Mucosa of stomach (tissue), 1 donor: ENCODE measurements around the gene TMEM176B.

ENCODE experiments used
- H3K27me3 ChIP-seq: one replicate; pipeline ENCODE4 v1.7.0; 2013; ENCODE audit warnings: mild to moderate bottlenecking, low read length; ENCODE audit not compliant: control insufficient read depth, insufficient read depth
- H3K36me3 ChIP-seq: one replicate; pipeline ENCODE4 v1.7.0; 2013; ENCODE audit warnings: low read length; ENCODE audit not compliant: control insufficient read depth, insufficient read depth
- H3K4me1 ChIP-seq: one replicate; pipeline ENCODE4 v1.7.0; 2013; ENCODE audit warnings: mild to moderate bottlenecking, low read length; ENCODE audit not compliant: control insufficient read depth, insufficient read depth
- H3K4me3 ChIP-seq: one replicate; pipeline ENCODE4 v1.7.0; 2013; ENCODE audit warnings: low read length
- H3K9ac ChIP-seq: one replicate; pipeline ENCODE4 v1.7.0; 2013; ENCODE audit warnings: mild to moderate bottlenecking, low read length, moderate library complexity
- H3K9me3 ChIP-seq: one replicate; pipeline ENCODE4 v1.7.0; 2013; ENCODE audit warnings: mild to moderate bottlenecking, low read length, moderate library complexity; ENCODE audit not compliant: control insufficient read depth
- donor health status: Pancreatic carcinoma.

TMEM176B gene

DNA sequence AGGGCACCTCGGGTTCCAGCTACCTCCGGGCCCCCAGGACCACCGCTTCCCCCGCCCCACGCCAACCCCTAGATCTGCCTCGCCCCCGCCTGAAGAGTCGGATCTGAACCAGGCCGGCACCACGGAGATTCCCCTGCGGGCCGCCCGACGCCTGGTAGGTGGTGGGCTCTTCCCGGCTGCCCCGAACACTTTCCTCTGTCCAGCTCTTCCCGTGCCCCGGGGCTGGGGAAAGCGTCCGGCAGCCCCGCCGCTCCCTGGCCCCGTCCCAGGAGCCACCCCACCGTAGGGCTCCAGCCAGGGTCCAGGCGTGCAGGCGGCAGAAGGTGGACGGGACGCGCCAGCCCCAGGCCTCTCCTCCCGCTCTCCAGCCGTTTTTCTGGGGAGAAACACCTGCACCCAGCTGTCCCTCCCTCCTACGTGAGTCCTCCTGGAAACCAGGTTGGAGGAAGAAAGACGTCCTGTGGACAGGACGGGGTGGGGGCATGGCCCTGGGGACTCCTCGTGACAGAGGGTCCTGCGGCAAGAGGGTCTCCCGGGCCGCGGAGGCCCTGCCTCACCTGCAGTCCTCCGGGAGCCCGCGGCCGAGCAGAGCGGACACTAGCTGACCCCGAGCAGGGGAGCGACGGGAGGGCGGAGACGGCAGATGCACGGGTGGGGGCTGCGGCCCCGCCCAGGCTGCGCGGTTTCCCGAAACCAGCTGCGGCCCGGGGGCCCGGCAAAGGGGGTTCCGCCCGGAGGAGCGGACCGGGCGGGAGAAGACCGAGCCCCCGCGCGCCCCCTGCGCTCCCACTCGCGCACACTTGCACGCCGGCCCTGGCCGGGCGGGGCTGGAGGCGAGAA, at the start of gene TMEM176B:
Gene TMEM176B, minus strand, starts transcription at position 624 of the 840 bp plus-strand sequence. CDS start 3,795 bp downstream, outside the sequence.
- Histone ChIP-seq H3K4me3 (peak within 1 kb of the TSS; percentile 54), H3K36me3 (no peaks in the 10 kb centered on the region), H3K9me3 (no peaks in the 10 kb centered on the region), H3K9ac (peak within 1 kb of the TSS; percentile 81), H3K4me1 (peaks cover 15% of the 10 kb centered on the region), H3K27me3 (peaks cover 10% of the 10 kb centered on the region)

DNA sequence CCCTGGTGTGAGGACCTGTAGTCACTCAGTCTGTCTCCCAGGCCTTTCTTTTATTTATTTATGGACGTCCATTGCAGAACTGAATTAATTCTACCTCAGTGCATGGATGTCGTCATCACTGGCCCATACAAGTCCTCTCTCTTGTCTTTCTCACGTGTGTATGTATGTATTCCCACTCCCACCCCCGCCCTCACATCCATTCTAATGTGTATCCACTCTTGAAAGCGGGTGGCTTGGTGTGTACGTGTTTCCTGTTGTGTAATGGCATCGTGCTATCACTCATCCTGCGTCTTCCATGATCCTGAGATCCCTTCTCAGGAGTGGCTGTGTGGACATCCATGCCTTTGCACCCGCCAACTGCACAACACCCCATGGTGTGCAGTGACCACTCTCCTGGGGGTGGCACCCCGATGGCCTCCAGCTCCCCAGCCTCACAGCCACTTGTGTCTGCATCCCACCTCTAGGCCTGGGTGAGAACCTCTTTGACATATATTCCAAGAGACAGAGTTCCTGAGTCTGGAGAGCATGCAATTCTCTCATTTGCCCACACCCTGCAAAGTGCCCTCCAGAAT, 49.1 kb upstream of the TMEM176B start:
- peaks cover 6% of the 10 kb centered on the region for H3K27me3 ChIP-seq

DNA sequence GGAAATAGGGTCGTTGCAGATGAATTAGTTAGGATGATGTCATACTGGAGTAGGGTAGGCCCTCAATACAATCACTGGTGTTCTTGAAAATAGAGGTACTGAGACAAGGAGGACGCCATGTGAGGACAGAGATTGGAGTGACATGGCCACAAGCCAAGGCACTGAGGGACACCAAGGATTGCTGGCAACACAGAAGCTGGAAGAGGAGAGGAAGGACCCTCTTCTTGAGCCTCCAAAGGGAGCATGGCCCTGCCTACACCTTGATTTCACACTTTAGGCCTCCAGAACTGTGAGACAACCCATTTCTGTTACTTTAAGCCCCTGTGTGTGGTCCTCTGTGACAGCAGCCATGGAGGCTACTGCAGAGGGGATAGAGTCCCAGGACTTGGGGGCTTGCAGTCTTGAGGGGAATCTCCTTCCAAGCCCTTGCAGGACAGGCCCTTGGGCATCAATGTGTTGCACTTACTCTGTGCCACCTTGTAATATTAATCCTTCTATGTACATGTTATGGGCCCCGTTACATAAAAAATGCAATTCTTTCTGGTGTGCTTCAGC, 48.5 kb upstream of the TMEM176B start:
- no peaks in the 10 kb centered on the region for H3K36me3 ChIP-seq
- H3K9ac ChIP-seq: no peak overlapping the region
- H3K9me3 ChIP-seq: no peaks in the 10 kb centered on the region
- peaks cover 6% of the 10 kb centered on the region for H3K27me3 ChIP-seq
- H3K4me3 ChIP-seq: no peak overlapping the region
- H3K4me1 ChIP-seq: peaks cover 14% of the 10 kb centered on the region

More for the DNA sequence above, 49.1 kb upstream of the TMEM176B start:
- H3K4me3 ChIP-seq: no peak overlapping the region
- H3K36me3 ChIP-seq: no peaks in the 10 kb centered on the region
- no peak overlapping the region for H3K9ac ChIP-seq
- peaks cover 14% of the 10 kb centered on the region for H3K4me1 ChIP-seq
- no peaks in the 10 kb centered on the region for H3K9me3 ChIP-seq

DNA sequence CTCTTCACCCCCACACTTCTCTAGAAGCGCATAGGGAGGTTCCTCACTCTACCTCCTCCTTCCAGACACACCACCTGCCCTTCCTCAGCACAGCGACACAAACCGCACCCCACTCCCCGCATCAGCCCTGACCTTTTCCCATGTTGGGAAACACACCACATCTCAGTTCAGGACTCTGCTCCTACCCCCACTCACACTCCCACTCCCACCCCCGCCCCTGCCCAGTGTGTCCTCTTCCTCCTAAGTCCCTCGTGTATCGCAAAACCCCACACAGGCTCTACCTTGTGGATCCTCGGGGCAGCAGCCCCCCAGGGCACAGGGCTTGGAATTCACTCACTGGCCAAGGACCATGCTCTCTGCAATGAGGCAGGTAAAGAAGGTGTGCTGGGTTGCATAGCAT, 47.9 kb upstream of the TMEM176B start:
- Histone ChIP-seq H3K9ac (no peak overlapping the region), H3K36me3 (no peaks in the 10 kb centered on the region), H3K9me3 (no peaks in the 10 kb centered on the region), H3K27me3 (peaks cover 6% of the 10 kb centered on the region), H3K4me3 (no peak overlapping the region), H3K4me1 (peaks cover 14% of the 10 kb centered on the region)

DNA sequence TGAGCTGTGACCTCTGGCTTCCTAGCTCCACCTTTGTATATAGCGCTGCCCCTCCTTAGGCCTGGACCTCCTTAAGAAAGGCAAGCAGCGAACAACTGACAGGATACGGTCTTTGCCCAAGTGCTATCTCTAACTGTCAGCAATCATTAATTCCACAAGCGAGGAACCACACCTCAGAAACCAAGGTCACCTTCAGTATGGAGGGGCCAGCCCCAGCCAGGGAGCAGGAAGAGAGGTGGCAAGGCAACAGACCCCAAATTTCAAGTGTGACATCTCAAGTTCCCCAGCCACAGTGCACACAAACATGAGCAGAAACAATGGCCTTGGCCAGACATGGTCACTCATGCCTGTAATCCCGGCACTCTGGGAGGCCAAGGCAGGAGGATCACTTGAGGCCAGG, 47.4 kb upstream of the TMEM176B start:
- H3K27me3 ChIP-seq: peaks cover 6% of the 10 kb centered on the region
- no peaks in the 10 kb centered on the region for H3K9me3 ChIP-seq
- H3K4me1 ChIP-seq: peaks cover 9% of the 10 kb centered on the region

DNA sequence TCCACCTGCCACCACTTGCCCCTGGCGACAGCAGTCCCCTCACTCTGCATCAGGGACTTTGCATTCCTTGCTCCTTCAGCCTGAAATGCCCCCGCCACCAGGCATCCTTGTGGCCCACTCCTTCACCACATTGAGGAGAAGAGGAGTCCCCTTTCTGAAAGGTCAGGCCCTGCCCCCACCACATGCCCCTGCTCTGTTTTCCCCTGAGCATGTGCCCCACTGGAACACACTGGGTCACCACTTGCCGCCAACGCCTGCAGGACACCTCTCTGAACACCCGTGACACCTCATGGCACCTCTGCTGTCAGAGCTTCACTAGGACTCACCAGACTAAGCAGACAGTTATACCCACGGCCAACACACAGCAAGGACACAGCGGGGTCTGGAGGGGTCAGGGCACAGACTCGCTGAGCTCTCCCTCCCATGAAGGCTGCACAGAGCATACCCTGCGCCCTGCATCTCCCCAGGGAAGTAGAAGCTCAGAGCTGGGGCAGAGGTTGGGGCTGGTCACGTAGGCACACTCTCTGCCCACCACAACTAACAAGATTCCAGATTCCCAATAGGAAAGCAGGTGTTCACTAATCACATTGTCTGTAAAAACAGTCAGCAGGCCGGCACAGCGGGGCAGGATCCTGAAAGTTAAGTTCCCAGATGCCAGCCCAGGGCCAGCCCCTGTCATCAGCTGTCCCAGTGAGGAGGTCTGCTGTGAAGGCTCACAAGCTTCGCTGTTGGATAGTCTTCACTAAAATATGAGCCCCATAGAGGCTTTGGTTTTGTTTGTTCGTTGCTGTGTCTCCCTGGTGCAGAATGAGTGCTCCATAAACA, 46.3 kb upstream of the TMEM176B start:
- no peaks in the 10 kb centered on the region for H3K36me3 ChIP-seq
- H3K27me3 ChIP-seq: peaks cover 6% of the 10 kb centered on the region
- peaks cover 1% of the 10 kb centered on the region for H3K4me1 ChIP-seq
- no peak overlapping the region for H3K4me3 ChIP-seq
- H3K9ac ChIP-seq: no peak overlapping the region
- no peaks in the 10 kb centered on the region for H3K9me3 ChIP-seq

More for the DNA sequence above, 47.4 kb upstream of the TMEM176B start:
- Histone ChIP-seq H3K9ac (no peak overlapping the region), H3K36me3 (no peaks in the 10 kb centered on the region), H3K4me3 (no peak overlapping the region)

DNA sequence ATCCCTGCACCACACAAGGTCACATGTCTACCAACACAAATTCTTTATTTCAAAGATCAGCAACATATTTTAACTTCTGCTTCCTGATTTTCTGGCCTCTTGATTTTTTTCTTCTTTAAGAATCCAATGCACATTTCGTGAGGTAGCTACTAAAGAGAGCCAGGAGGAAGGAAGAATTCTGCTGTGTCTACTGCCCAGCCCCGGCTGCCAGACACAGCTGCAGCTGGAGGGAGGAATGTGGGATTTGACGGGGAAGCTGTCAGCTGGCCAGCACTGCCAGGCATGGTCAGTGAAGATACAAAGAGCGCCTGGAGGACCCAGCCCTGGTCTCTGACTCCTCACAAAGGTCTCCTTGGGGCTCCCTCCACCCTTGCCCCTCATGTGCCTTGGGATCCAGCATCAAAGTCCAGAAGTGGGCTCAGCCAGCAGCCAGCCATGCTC, 45.3 kb upstream of the TMEM176B start:
- Histone ChIP-seq H3K4me3 (no peak overlapping the region), H3K9ac (no peak overlapping the region), H3K4me1 (no peaks in the 10 kb centered on the region), H3K9me3 (no peaks in the 10 kb centered on the region), H3K36me3 (no peaks in the 10 kb centered on the region), H3K27me3 (peaks cover 6% of the 10 kb centered on the region)

DNA sequence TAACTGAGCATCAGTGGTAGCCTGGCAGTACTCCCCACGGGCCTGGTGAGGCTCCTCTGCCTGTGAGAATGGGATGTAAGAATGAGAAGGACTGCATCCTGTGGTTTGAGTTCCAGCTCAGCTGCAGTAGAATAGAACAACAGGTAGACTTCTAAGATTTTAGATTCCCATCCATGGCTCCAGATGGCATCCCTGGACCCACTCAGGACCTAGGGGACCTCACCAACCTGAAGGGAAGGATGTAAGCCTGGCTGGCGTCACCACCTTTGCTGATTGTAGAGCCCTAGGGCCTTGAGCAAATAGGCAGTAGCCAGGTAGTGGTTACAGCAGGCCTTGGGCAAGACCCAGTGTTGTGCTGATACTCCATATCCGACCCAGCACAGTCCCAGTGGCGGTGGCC, 42.6 kb upstream of the TMEM176B start:
- Histone ChIP-seq H3K9ac (no peak overlapping the region), H3K9me3 (no peaks in the 10 kb centered on the region), H3K36me3 (no peaks in the 10 kb centered on the region), H3K4me3 (no peak overlapping the region), H3K27me3 (peaks cover 6% of the 10 kb centered on the region), H3K4me1 (no peaks in the 10 kb centered on the region)

DNA sequence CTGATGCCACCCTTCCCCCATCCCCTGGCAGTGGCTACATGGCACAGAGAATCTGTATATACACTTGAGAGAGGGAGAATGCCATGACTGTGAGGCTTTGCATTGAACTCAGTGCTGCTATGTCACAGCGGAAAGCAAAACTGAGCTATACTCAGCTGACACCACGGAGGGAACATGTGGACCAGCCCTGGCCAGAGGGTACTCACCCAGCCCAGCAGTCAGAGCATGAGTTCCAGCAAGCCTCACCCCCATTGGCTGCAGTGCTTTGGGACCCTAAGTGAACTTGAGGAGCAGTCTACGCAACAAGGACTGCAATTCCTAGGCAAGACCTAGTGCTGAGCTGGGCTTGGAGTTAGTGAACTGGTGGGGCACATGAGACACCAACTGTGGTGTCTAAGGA, 41.9 kb upstream of the TMEM176B start:
- no peak overlapping the region for H3K4me3 ChIP-seq
- H3K36me3 ChIP-seq: no peaks in the 10 kb centered on the region
- H3K27me3 ChIP-seq: peaks cover 3% of the 10 kb centered on the region
- H3K9ac ChIP-seq: no peak overlapping the region
- H3K9me3 ChIP-seq: no peaks in the 10 kb centered on the region
- no peaks in the 10 kb centered on the region for H3K4me1 ChIP-seq

DNA sequence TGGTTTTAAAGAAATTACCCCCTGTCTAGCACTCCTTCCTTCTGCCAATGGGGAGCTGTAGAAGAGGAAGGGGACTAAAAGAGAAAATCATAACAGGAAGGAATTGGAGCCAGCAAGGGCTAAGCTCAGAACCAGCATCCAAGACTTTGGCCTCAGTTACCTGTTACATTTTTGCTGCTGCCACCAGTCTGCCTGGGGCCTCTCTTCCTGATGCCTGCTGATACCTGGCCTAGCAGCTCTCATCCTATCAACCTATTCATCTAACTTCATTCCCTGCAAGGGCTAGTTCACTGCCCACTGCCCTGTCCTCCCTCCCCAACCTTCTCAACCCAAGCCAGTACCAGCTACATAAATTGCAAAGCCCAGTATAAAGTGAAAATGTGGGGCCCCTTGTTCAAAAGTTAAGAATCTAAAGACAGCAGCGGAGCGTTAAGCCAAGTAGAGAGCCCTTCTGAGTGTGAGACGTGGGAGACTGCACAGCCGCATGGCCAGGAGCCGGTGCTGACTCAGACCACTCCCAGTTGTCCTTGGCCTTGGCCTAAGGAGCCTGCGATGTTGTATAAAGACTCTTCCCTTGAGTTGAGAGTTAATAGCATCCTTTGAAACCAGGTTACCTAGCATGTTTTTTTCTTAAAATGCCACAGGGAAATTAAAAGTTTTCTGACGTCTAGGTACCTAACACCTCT, 38.9 kb upstream of the TMEM176B start:
- Histone ChIP-seq H3K9ac (no peak overlapping the region), H3K4me3 (no peak overlapping the region), H3K4me1 (no peaks in the 10 kb centered on the region), H3K36me3 (no peaks in the 10 kb centered on the region), H3K9me3 (no peaks in the 10 kb centered on the region), H3K27me3 (no peaks in the 10 kb centered on the region)

DNA sequence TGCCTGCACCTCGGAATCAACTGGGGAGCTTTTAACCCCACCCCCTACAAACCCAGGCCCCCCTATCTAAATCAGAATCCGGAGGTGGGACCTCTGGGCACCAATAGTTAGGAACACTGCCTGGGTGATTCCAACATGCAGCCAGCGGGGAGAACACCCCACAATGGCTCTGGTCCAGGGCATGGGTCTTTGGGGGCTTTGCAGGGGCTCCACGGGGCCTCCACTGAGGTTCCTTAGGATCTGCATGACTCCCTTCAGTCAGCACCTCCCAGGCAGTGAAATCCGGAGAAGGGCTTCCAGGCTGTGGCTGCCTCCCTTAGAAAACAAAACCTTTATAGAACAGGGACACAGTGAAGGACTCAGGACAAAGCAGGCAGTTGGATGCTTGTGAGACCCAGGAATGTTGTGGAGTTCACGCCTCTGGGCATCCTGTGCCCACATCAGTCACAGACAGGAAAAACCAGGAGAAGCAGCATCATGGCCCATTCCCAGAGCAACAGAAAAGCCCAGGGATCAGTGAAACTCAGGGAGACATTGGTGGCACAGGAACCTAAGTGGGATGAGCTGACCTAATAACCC, 35.6 kb upstream of the TMEM176B start:
- H3K27me3 ChIP-seq: peaks cover 6% of the 10 kb centered on the region
- H3K4me3 ChIP-seq: no peak overlapping the region
- peaks cover 5% of the 10 kb centered on the region for H3K4me1 ChIP-seq
- H3K9me3 ChIP-seq: no peaks in the 10 kb centered on the region
- no peak overlapping the region for H3K9ac ChIP-seq
- H3K36me3 ChIP-seq: no peaks in the 10 kb centered on the region
